Hepatic stellate cell (primary cell): Measurements from ENCODE around the gene NUDT14.

ENCODE experiments used
- DNase-seq: peaks from one replicate; pipeline ENCODE4 v3.0.0; 2011; ENCODE audit warnings: low spot score

The NUDT14 gene

GRCh38 chr14:105132921-105133654 is 48.0 kb downstream of the NUDT14 start:
- DNase-seq = no peak

GRCh38 chr14:105131241-105131640 is 49.9 kb downstream of the NUDT14 start:
- DNase-seq = no peak

- DNase-seq = no peak
Measured at GRCh38 chr14:105128059-105128458, 53.1 kb downstream of the NUDT14 start.

GRCh38 chr14:105126981-105127329 is 54.2 kb downstream of the NUDT14 start:
- no peak for DNase-seq

- no peak for DNase-seq
Measured at GRCh38 chr14:105126126-105126980, 54.8 kb downstream of the NUDT14 start.

- DNase-seq = no peak
Measured at GRCh38 chr14:105124823-105125222, 56.3 kb downstream of the NUDT14 start.

GRCh38 chr14:105123981-105124765 is 56.9 kb downstream of the NUDT14 start:
- no peak for DNase-seq

- no peak for DNase-seq
Measured at GRCh38 chr14:105123064-105123665, 57.9 kb downstream of the NUDT14 start.
